Gastroesophageal sphincter (tissue), 4 donors: ENCODE measurements around the gene HYAL4. TPM values are rescaled to one million over a fixed set of nuclear protein-coding genes. Genes with fewer than 3 reads are reported as not detected.
A peak's percentile ranks its signal among the peaks of the same experiment; 100 is the strongest.

Source experiments
- ATAC-seq: fragments of 150-250 bp; one replicate; pipeline ENCODE4 v1.9.1; 2016; ENCODE audit warnings: mild to moderate bottlenecking, moderate library complexity
- H3K27ac ChIP-seq, 4 donors: fragments of 200-600 bp; sonication (generic) in 3 of 4; 1 replicate in 3 of 4; 2 replicates in 1 of 4; pipeline ENCODE4 v1.5.1; 2016 to 2019
- H3K27me3 ChIP-seq: fragments of 200-600 bp; sonication (generic); one replicate; pipeline ENCODE4 v1.5.1; 2019
- H3K36me3 ChIP-seq, 2 donors: fragments of 200-600 bp; sonication (generic); one replicate each; pipeline ENCODE4 v1.5.1; 2019; ENCODE audit warnings: control low read depth in 1 of 2
- H3K4me1 ChIP-seq, 3 donors: fragments of 200-600 bp; sonication (generic); 1 replicate in 2 of 3; 2 replicates in 1 of 3; pipeline ENCODE4 v1.5.1; 2016 to 2019; ENCODE audit warnings: control low read depth in 2 of 3
- H3K4me3 ChIP-seq, 2 donors: fragments of 200-600 bp; sonication (generic); one replicate each; pipeline ENCODE4 v1.5.1; 2019; ENCODE audit warnings: mild to moderate bottlenecking in 1 of 2, moderate library complexity in 1 of 2
- H3K9me3 ChIP-seq, 3 donors: fragments of 200-600 bp; sonication (generic); one replicate each; pipeline ENCODE4 v1.5.1; 2017 to 2019; ENCODE audit warnings: control low read depth in 2 of 3
- CTCF ChIP-seq, 4 experiments: fragments of 200-600 bp in 2 of 4; fragments of 450-650 bp in 2 of 4; sonication (generic) in 1 of 4; IDR thresholded peaks; one replicate each; pipeline ENCODE4 v1.5.1; 2017 to 2019; ENCODE audit warnings: antibody characterized with exemption in 4 of 4, mild to moderate bottlenecking in 2 of 4, moderate library complexity in 2 of 4
- EP300 ChIP-seq: sonication (generic); formaldehyde crosslinking; IDR thresholded peaks from one replicate; pipeline ENCODE4 v1.6.1; 2017; ENCODE audit warnings: antibody characterized with exemption, mild to moderate bottlenecking
- POLR2A ChIP-seq, 2 donors: fragments of 450-650 bp; IDR thresholded peaks; one replicate each; pipeline ENCODE4 v1.6.1; 2017; ENCODE audit warnings: antibody characterized with exemption in 2 of 2, mild to moderate bottlenecking in 2 of 2, moderate library complexity in 1 of 2
- POLR2AphosphoS5 ChIP-seq: sonication (generic); formaldehyde crosslinking; IDR thresholded peaks from one replicate; pipeline ENCODE4 v1.6.1; 2017; ENCODE audit warnings: antibody characterized with exemption
- WGBS, 2 donors: methylation state at CpG; one replicate each; pipeline ENCODE4 v1.1.5; 2018; ENCODE audit warnings: low coverage in 1 of 2; 5-methylcytosine and 5-hydroxymethylcytosine counted together
- total RNA-seq, 4 donors: library from RNA; depleted of rRNA; stranded (reverse); fragments of >200 nt; gene quantifications; one replicate each; pipeline ENCODE4 v1.1.0, GENCODE V29; 2016

HYAL4 gene
- total RNA-seq, 4 donors from 2014 or later = not detected

- H3K27ac ChIP-seq = no peak overlapping the region
- ATAC-seq = peak; percentile 74
- no peaks in the 10 kb centered on the region for H3K36me3 ChIP-seq
- TF ChIP-seq CTCF (IDR thresholded peaks at IDR 0.05) (peak; percentile 75 to 82 (median 82)), POLR2A (IDR thresholded peaks at IDR 0.05) (no peak)
- no peaks in the 10 kb centered on the region for H3K27me3 ChIP-seq
- no peaks in the 10 kb centered on the region for H3K4me1 ChIP-seq
- 22 to 40% methylated on average over 2 to 3 of the region's 3 CpGs for WGBS, 2 donors
- no peaks in the 10 kb centered on the region for H3K9me3 ChIP-seq
- H3K4me3 ChIP-seq = no peak overlapping the region
Measured at GRCh38 chr7:123865517-123866117, 20.6 kb downstream of the HYAL4 start.

DNA sequence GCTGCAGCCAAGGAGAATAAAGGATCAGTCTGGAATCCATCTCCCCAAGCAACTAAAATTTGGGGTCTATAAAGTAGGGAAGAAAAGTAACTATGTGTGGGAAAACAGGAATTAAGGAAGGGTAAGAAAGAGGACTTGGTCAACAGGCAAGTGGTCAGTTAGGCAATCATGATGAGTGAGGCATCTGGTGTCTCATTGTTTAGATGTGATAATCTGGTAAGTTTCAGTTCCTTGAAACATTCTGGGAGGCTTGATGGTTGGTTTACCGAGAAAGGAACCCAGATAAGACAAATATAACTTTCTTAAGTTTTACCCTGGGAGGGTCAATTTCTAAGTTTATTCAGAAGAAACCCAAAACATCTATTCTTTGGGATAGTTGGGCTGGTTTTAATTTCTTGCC is 22.3 kb downstream of the HYAL4 start:
- no peak overlapping the region for H3K4me3 ChIP-seq
- TF ChIP-seq POLR2AphosphoS5 = no peak
- TF ChIP-seq CTCF (IDR thresholded peaks at IDR 0.05) = no peak
- no peak for TF ChIP-seq EP300
- TF ChIP-seq POLR2A (IDR thresholded peaks at IDR 0.05) = no peak
- no peak for ATAC-seq
- WGBS, 2 donors = 69 to 86% methylated on average over 1 of the region's 1 CpG
- H3K9me3 ChIP-seq = no peaks in the 10 kb centered on the region
- H3K27me3 ChIP-seq = no peaks in the 10 kb centered on the region
- no peaks in the 10 kb centered on the region for H3K4me1 ChIP-seq
- no peaks in the 10 kb centered on the region for H3K36me3 ChIP-seq
- H3K27ac ChIP-seq = no peak overlapping the region

GRCh38 chr7:123871998-123872867 is 27.3 kb downstream of the HYAL4 start:
- peak; percentile 65 for ATAC-seq
- Histone ChIP-seq H3K27me3 (no peaks in the 10 kb centered on the region), H3K4me1 (no peaks in the 10 kb centered on the region), H3K36me3 (no peaks in the 10 kb centered on the region), H3K9me3 (no peaks in the 10 kb centered on the region), H3K27ac (no peak overlapping the region), H3K4me3 (no peak overlapping the region)
- WGBS, 2 donors = 14 to 45% methylated on average over 3 to 7 of the region's 7 CpGs
- TF ChIP-seq CTCF (IDR thresholded peaks at IDR 0.05) = peak in 1 of 4 experiments; percentile 40
- no peak for TF ChIP-seq EP300

DNA sequence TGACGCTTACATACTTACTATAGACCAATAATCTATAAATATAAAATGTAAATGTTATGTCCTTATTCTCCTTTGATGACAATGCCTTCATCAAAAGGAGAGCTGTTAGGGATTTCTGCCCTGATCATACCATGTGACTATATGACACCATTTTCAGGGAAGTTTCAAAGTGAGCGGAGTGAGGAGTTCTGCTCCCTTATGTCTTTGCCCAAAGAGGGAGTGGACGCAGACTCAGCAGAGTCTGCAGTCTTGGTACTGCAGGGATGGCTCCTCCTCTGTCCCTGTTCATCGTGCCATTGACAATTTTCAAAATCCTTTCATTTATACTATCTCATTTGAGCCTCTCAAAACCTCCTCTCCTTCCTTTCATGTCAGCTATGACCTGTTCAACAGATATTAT is 27.9 kb downstream of the HYAL4 start:
- no peak for TF ChIP-seq POLR2A (IDR thresholded peaks at IDR 0.05)
- TF ChIP-seq POLR2AphosphoS5 = no peak
- TF ChIP-seq EP300 = no peak
- no peak for TF ChIP-seq CTCF (IDR thresholded peaks at IDR 0.05)
- Histone ChIP-seq H3K9me3 (no peaks in the 10 kb centered on the region), H3K4me1 (no peaks in the 10 kb centered on the region), H3K36me3 (no peaks in the 10 kb centered on the region), H3K27ac (no peak overlapping the region), H3K27me3 (no peaks in the 10 kb centered on the region), H3K4me3 (no peak overlapping the region)
- no peak for ATAC-seq
- WGBS, 2 donors = 78% methylated on average over 4 of the region's 4 CpGs
